ENCODE results near the gene CHI3L2. TPM values are rescaled to one million over a fixed set of nuclear protein-coding genes. Genes with fewer than 3 reads are reported as not detected.

The CHI3L2 gene, protein sequence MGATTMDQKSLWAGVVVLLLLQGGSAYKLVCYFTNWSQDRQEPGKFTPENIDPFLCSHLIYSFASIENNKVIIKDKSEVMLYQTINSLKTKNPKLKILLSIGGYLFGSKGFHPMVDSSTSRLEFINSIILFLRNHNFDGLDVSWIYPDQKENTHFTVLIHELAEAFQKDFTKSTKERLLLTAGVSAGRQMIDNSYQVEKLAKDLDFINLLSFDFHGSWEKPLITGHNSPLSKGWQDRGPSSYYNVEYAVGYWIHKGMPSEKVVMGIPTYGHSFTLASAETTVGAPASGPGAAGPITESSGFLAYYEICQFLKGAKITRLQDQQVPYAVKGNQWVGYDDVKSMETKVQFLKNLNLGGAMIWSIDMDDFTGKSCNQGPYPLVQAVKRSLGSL
- total RNA-seq (2014; rRNA removed; shearing (Covaris generic)), result 0.48 and 2.5 TPM in 2 replicates

DNA sequence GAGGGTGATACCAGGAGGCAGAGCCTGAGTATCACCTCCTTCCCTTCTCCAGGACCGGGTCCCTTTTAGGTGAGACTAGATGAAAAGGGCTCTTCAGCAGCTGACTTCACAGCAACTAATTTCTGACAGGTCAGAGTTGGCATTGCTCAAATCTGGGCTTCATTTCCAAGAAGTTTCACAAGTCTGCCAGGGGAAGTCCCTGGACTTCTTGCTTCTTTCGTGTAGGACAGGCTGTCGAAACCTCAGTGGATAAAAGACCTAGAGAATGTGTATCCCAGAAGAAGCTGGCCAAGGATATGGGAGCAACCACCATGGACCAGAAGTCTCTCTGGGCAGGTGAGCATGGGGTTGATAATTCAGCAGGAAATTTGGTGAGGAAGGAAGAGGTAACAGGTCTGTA, at the start of gene CHI3L2:
TSS of gene CHI3L2 (plus strand) at position 280 of the 400 bp plus-strand sequence. CDS start at position 297, 17 bp downstream.
- DNase-seq (ENCODE audit: low spot score), result no peak

DNA sequence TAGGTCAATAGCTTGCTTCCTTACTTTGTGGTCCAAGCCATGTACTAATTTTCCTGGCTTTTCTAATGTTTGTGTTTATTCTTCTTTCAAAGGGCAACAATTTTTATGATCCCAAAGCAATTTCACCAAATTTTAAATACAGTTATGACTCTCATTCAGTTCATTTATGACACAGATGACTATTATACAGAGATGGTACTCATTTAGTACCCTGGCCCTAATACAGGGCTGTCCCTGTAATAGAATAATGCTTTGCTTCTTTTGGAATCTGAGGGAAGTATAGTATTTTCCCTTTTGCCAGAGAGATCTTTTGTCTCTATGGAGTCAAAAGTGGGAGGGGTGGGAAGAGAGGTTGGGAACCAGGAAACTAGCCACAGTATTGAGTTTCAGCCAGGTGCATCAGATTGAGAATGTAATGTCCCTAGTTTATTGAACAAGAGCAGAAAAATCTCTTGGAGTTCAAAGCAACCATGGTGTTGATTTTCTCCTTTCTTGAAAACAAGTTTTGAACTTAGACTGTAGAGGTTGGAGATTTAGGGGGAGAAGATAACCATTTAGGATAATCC, 47.5 kb upstream of the CHI3L2 start:
- DNase-seq (ENCODE audit: low spot score), result no peak

DNA sequence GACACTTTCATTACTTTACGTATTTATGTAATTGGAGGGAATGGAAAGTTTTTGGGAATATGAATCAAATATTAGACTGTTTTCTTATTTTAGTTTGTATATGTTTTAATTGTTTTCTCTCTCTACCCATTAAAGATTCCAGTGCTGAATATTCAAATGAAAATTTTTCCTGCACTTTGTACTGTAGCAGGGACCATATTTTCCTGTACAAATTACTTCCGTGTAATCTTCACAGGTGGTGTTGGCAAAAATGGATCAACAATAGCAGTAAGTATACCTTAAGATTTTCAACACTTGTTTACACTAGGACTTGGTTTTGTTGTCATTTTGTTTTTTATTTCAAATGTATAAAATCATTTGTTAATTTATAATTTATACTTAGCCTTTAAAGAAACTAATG, 45.5 kb upstream of the CHI3L2 start:
- no peak for DNase-seq (ENCODE audit: low spot score)

DNA sequence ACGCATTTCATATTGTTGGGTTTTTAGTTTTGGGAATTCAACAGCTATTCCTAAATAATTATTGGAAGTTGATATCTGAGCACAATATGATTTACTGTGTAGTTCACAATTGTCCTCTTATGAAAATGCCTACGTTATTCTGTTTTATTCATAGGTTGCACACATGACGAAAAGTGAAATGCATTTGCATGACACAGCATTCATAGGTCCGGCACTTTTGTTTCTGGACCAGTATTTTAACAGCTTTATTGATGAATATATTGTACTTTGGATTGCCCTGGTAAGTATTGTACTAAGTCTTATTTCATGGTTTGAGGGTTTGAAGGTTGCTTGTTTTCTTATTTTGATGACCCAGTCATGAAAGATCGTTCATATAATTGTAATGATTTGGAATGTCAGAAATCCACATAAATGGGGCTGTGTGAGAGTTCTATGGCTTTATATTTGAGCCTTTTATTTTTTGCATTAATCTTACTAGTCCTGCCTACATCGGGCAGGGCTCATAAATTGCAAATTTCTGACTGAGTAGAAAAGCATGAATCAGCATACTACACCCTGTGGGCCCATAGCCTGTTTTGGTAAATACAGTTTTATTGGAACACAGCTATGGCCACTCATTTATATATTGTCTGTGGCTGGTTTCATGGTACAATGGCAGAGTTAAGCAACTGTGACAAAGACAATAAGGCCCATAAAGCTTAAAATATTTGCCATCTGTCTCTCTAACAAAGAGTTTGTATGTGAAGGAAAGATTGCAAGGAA, 44.0 kb upstream of the CHI3L2 start:
- no peak for DNase-seq (ENCODE audit: low spot score)

DNA sequence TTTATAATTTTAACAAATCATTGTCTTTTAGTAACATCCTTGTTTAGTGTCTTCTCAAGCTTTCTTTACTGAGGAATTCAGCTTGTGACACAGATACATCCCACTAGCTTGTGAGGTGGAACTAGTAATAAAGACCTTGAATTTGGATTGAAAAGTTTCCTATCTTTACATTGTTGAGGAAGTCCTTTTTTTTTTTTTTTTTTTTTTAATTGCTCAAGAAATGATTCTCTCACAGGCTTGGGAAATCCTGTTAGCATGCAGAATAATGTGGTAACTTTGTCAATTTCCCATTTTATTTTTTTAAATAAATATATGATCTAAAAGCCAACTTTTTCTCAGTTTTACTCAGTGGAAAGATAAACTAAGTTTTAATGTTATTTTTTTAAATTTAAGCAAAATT, 42.9 kb upstream of the CHI3L2 start:
- DNase-seq (ENCODE audit: low spot score), result no peak

DNA sequence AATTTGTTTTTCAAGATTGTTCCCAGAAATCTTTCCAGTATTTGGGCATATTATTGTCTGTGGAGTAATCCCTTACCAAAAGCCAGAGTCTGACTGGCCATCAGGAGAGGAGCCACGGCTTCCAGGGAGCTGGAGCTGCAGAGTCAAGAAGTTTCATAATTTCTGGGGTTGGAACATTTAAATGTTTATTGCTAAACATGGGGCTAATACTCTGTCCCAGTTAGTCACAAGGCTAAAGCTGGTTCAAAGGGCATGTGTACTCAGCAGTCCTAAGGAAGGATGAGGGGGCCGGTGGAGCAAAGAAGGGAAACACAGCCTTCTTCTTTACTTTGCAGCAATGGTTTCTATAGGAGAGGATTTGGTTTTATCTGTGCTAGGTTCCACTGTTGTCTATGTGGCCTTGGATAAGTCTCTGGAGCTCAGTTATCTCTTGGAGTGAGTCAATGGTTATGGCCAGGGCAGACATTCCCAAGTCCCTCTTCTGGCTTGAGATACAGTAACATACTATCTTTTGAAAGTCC, 36.5 kb upstream of the CHI3L2 start:
- DNase-seq (ENCODE audit: low spot score), result no peak

DNA sequence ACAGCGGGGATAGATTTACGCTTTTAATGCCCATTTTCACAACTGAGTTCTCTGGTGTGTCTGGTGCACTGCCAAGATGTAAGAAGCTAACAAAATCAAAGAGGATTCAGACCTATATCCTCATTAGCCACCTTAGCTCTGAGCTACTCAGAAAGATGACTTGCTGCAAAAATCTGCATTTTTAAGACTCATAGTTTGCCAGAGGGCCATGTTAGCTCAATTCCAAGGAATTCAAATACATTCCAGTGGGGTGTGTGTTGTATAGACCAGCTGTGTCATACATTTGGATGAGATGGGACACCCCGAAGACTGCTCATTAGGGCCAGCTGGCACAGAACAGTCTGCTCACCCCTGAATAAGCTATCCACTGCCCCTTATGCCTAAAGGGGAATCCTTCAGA, 36.0 kb upstream of the CHI3L2 start:
- peak; percentile 14 for DNase-seq (ENCODE audit: low spot score)

DNA sequence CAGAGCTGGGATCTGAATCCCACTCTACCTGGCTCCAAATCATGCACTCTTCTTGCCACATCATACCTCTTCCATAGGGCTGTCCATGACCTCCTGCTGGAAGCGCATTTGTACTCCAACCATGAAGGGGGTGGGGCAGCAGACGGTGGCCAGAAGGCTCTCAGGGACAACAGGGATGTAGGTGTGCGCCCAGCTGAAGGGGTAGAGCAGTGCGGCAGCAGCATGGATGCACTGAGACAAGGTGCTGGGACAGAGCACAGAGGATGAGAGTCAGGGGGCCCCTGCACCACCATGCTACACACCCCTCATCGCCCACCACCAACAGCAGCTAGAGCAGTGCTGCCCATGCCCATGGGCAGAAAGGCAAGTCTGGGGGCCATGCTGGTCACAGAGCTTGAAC, 35.4 kb upstream of the CHI3L2 start:
- no peak for DNase-seq (ENCODE audit: low spot score)

DNA sequence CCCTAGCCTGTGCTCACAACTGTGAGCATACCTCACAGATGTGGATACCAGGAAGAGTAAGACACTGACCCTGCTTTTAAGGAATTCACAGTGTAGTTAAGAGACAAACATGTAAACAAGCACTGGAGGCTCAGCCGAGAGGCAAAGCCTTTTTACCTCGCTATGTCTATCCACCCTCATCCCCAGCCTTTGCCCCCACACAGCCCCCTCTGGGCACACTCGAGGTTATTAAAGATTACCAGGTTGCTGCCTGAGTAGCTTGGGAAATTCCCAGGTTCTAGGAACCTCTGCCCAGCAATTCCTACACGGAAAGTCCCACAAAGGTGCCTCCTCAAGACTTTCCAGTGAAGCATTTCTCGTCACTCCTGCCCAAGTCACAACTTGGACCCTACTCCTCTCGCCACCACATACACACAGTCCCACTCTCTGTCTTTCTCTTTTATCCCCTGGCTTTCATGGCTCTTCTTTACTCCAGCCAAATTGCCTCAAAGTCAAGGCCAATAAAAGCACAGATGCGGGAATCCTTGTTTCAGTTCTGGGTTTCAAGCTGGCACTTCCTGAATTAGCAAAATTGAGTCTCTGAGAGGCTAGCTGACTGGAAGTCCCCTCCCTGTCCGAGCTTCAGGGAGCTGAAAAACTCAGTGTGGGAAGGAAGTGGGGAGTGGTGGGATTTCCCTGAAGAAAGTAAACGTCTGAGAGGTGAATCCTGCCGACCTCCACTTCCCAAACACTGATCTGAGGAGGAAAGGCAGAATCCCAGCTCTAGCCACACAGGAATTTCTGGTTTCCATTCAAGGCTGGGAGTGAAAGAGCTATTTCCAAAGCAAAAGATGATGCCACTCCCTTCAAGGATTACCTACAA, 34.6 kb upstream of the CHI3L2 start:
- peak; percentile 16 for DNase-seq (ENCODE audit: low spot score)

DNA sequence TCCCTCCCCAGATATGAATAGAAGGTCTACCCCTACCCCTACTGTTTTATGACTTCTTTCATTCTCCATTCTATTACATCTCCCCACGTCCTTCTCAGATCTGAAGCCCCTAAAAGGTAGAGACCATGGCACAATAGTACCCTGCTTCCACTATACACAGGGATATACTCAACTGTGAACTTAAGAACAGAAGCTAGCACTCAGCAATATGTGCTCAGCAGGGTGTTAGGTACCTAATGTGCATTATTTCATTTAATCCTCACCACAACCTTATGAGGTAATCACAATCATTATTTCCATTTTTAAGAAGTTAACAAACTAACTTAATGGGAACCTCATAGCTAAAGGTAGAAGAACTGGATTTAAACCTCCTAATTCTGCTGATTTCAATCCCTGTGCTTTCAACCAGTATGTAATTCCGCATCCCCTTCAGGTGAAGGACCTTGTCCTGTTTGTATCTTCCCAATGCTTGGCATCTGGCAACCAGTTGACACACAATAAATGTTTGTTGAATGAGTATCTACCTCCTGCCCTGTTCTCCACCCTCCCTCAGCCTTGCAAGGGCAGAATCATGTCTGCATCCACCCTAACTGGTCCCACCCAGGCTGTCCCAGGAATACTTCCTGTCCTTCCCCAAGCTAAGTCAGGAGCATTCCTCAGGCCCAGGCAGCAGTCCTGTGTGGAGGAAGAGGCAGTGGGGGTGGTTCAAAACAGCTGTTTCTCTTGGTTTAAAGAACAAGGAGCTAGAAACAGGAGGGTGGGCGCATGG, 33.6 kb upstream of the CHI3L2 start:
- DNase-seq (ENCODE audit: low spot score), result no peak

DNA sequence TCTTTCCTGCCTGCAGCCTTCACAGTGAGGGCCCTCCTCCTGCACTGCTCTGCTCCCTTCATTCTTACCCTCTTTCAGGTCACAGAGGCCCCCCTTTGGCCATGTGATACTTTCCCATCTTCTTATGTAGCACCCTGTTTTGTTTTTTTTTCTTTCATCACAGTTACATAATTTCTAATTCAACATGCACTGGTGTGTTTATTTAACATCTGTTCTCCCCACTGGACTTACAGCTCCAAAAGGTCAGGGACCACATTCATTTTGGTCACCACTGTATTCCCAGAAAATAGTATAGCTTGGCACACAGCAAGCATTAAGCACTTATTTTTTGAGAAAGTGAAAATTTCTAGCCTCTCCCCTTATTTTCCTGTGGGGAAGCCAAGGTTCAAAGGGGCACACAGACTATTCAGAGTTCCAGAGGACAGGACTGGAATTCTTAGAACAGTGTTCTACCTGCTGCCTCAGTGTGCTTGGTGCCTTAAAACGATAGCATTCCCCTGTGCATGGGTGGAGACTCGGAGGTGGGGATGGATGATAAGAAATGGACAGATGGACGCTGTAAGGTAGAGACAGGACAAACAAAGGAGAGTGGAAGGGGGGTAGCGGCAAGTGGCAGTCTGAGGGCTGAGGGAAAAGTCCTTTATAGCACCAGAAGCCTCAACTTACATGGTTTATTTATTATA, 32.4 kb upstream of the CHI3L2 start:
- no peak for DNase-seq (ENCODE audit: low spot score)

DNA sequence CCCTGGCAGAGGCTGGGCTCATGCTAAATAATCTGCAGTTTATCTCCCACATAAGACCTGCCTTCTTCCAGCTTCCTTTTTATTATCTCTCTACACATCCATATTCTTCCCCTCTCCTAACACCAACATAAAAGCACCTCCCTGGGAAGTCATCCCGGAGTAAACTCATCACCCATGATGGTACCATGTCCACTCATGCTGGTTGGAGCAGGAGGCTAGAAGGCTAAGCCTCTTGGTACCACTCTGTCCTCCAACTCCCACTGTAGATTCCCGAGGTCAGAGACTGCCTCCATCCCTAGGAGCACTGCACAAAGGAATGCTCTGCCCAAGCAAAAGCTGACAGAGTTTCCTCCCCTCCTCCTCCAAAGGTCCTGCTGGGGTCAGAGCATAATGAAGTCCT, 31.3 kb upstream of the CHI3L2 start:
- DNase-seq (ENCODE audit: low spot score), result no peak

DNA sequence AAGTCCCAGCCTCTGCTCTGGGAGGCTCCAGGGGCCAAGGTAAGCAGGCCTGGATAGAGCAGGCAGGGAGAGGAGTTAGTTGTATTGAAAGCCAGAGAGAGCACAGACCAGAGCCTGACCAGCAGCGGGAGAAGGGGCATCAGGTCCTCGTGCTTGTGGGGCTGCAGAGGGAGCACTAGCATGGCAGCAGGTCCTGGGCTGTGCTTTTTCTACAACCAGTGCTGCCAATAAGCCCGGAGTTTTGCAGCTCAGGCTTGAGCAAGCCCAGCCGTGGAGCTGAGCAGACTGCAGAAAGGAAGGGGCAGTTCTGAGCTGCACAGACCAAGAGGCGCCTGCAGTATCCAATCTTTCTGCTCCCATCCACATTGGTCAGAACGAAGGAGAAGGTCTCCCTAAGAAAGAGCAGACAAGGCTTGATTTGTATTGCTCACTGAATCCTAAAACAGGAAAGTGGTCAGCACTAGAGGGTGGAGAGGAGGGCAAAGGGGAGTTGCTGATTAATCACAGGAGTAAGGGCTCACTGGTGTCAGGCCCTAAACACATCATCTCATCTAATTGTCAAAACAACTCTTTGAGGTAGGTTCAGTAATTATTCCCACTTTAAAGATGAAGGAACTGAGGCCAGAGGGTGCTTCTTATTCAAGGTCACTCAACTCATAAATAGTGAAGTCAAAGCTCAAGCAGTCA, 29.8 kb upstream of the CHI3L2 start:
- no peak for DNase-seq (ENCODE audit: low spot score)

DNA sequence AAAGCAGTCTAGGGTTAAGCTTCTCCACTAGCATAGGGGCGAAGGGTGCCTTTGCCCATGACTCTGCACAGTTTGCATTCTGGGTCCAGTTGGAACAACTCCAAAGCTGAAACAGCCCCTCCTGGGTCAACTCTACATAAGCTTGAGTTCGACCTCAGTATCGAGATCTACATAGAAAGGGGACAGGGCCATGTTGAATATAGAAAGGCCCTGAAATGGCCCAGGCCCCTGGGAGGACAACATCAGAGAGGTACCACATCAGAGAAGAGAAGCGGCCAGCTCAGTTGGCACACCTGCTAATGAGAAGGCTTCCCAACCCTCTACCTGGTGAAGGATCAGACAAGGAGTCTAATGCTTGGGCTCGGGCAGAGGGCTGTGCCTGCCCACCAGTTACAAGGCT, 28.7 kb upstream of the CHI3L2 start:
- no peak for DNase-seq (ENCODE audit: low spot score)

DNA sequence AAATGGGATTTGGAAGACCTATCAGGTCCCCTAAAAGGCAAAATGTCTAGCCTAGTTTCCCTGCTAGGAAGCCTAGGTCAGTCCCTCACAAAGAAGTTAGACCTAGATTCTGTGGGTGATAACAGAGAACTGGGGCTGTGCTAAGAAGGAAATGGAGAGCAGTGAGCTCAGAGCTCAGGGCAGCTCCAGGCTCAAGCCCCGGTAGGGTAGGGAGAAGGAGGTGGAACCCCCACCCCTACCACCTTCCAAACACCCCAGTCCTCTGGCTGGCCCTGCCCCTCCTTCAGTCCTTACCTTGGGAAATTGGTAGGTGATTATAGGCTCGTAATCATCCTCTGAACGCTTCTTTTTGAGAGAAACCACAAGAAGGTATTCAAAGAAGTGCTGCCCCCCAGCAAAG, 28.2 kb upstream of the CHI3L2 start:
- no peak for DNase-seq (ENCODE audit: low spot score)

DNA sequence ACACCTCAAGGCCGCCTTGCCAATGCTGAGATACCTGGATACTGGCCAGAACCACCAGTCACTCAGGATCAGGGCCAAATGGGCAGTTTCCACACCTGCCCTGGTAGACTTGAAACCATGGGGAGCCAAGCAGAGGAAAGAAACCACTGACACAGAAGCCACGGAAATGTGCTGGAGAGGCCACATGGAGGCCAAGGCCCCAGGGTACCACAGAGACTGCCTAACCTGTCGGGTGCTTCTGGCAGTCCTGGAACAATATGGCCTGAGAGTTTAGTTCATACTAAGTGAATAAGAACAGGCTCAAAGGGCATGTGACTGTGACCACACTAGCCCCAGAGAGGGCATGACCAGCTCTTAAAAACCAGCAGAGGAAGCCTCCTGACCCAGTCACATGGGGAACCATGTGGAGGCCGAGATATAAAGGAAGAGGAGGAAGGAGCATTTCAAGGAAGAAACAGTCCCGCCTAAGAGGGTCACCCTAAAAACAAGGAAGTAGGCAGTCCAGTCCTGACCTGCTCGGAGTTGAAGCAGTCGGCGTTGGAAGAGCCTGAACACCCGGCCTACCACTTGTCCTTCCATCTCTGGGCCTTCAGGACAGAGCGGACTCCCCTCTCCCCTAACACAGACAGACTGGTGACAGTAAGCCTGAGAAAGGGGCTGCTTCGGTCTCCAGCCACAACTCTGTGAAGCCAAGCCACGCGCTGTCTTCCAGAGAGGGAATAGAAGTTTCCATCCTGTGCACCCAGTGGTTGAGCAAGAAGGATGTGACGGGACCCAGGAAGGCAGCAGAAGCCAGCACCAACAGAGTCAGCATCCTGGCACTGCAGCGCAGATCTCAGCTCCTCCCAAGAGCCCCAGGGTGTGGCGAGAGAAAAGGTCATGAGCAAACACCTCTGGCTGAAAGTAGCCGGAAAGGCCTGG, 27.4 kb upstream of the CHI3L2 start, which contains the start of gene DENND2D:
TSS of gene DENND2D (minus strand) at position 766 of the 921 bp plus-strand sequence. CDS start at position 579, 187 bp downstream.
- no peak for DNase-seq (ENCODE audit: low spot score)

DNA sequence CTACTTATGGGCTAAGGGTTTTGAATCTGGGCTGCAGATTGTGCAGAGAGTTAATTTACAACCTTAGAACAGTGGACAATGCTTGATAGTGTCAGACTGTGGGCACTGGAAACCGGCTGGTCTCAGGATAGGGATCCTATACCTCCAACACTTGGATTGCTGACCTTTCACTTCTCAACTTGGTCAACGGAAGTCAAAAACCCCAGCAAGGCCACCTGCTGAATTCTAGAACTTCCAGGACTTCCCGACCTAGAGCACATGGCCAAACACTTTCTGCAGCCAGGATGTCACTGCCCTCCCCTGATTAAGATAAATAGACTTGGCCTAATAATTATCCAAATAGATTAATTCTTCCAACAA, 26.7 kb upstream of the CHI3L2 start:
- no peak for DNase-seq (ENCODE audit: low spot score)

DNA sequence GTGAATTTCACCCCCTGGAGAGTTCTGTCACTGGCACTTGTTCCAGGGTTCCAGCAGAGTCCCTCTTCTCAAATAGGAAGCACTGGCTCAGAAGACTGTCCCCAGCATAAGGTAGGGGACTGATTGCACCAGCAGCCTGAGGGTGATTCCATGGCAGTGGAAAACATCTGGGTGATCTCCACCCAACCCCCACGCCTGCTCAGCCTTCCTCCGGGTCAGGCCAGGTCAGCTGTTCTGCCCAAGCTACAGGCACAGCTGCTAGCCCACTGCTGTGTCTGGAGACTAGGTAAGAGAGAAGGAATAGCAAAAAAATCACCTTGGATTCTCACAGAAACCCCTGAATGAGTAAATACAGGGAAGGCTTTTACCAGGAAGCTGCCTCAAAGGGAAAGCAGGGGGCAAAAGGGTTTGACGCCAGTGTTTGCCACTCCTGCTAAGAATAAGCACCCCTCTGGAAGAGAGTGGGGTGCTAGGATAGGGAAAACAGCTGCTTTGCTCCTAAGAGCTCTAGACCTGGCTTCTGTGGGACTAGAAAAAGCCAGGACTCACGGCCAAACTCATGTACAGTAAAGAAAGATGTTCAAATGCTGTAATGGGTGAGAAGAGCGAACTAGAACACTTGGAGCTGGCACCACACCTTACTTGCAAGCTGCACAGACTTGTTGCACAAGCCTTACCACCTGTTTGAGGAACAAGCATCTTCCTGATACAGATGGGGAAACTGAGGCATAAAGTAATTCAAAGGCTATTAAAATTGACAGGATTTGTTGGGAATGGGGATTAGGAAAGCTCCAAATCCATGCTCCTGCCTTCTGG, 26.0 kb upstream of the CHI3L2 start:
- no peak for DNase-seq (ENCODE audit: low spot score)

All from A172 (cell line).